Measurements from ENCODE around the gene ABCC9. TPM values are rescaled to one million over a fixed set of nuclear protein-coding genes. Genes with fewer than 3 reads are reported as not detected.

The ABCC9 gene
- polyA plus RNA-seq, 1 of the 3 experiments (the other 2 are of a cell fraction): 0.02 TPM

GRCh38 chr12:21918456-21918855, 22.8 kb downstream of the ABCC9 start:
- ChIA-PET CTCF (interaction anchor here (0.5 to 1.3 kb wide), 2 partner anchors 71 to 161 kb away, joined by 4 read pairs; no protein-coding TSS in a partner anchor), POLR2A (no interaction called here)

More at GRCh38 chr12:21918456-21918855, 22.8 kb downstream of the ABCC9 start:
- no peaks in the 10 kb centered on the region for H3K4me1 ChIP-seq (ENCODE audit: control insufficient read depth in 1 of 2, insufficient read depth in 2 of 2, low read depth in 1 of 2, low read length in 1 of 2)
- no peaks in the 10 kb centered on the region for H3K36me3 ChIP-seq (replicated peaks in 1 of 2; ENCODE audit: control insufficient read depth in 1 of 2, insufficient read depth in 2 of 2, low read length in 1 of 2)
- TF ChIP-seq TEAD4 (IDR thresholded peaks at IDR 0.05; ENCODE audit: borderline replicate concordance, insufficient read depth) (no peak), ELF1 (IDR thresholded peaks at IDR 0.05) (no peak), REST (IDR thresholded peaks at IDR 0.05; ENCODE audit: low read depth, low read length) (no peak), NRF1 (IDR thresholded peaks at IDR 0.05; ENCODE audit: low read depth, low read length) (no peak), RCOR1 (IDR thresholded peaks at IDR 0.05; ENCODE audit: low read length) (no peak), RFX5 (IDR thresholded peaks at IDR 0.05; ENCODE audit: low read length) (no peak), NFIC (IDR thresholded peaks at IDR 0.05; ENCODE audit: borderline replicate concordance) (no peak), GABPA (IDR thresholded peaks at IDR 0.05; ENCODE audit: low read depth) (no peak), EZH2phosphoT487 (IDR thresholded peaks at IDR 0.05; ENCODE audit: borderline replicate concordance, low read depth) (no peak), SMC3 (IDR thresholded peaks at IDR 0.05; ENCODE audit: low read depth, low read length) (no peak), ZBTB33 (IDR thresholded peaks at IDR 0.05; ENCODE audit: borderline replicate concordance, low read depth) (no peak), TAF1 (IDR thresholded peaks at IDR 0.05; ENCODE audit: borderline replicate concordance, low read depth, low read length) (no peak), POLR2AphosphoS5 (IDR thresholded peaks at IDR 0.05; ENCODE audit: low read depth, low read length) (no peak), CHD2 (IDR thresholded peaks at IDR 0.05; ENCODE audit: low read length, partially characterized antibody) (no peak), MXI1 (IDR thresholded peaks at IDR 0.05; ENCODE audit: low read depth, low read length) (no peak), MEF2A (IDR thresholded peaks at IDR 0.05; ENCODE audit: borderline replicate concordance, low read depth) (no peak)
- TF ChIP-seq, protein P1, sequence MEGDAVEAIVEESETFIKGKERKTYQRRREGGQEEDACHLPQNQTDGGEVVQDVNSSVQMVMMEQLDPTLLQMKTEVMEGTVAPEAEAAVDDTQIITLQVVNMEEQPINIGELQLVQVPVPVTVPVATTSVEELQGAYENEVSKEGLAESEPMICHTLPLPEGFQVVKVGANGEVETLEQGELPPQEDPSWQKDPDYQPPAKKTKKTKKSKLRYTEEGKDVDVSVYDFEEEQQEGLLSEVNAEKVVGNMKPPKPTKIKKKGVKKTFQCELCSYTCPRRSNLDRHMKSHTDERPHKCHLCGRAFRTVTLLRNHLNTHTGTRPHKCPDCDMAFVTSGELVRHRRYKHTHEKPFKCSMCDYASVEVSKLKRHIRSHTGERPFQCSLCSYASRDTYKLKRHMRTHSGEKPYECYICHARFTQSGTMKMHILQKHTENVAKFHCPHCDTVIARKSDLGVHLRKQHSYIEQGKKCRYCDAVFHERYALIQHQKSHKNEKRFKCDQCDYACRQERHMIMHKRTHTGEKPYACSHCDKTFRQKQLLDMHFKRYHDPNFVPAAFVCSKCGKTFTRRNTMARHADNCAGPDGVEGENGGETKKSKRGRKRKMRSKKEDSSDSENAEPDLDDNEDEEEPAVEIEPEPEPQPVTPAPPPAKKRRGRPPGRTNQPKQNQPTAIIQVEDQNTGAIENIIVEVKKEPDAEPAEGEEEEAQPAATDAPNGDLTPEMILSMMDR (IDR thresholded peaks at IDR 0.05): no peak
- no peak overlapping the region for H3K27ac ChIP-seq (ENCODE audit: low read depth in 2 of 2, low read length in 1 of 2)
- H3K4me2 ChIP-seq: no peak overlapping the region
- H3K9me3 ChIP-seq: no peaks in the 10 kb centered on the region
- H3K27me3 ChIP-seq (ENCODE audit: insufficient read depth): no peaks in the 10 kb centered on the region
- no peak overlapping the region for H3K4me3 ChIP-seq (ENCODE audit: low read depth in 2 of 2, low read length in 1 of 2)
- no peaks in the 10 kb centered on the region for H3K9me2 ChIP-seq
- H2AFZ ChIP-seq (ENCODE audit: low read depth): no peak overlapping the region
- DNase-seq: no peak
- WGBS (ENCODE audit: low lambda C conversion rate): 1% methylated on average over 3 of the region's 3 CpGs
- no peaks in the 10 kb centered on the region for H3K79me2 ChIP-seq (ENCODE audit: insufficient read depth)
- H3K9ac ChIP-seq: no peak overlapping the region
- no peaks in the 10 kb centered on the region for H3F3A ChIP-seq (replicated peaks; ENCODE audit: insufficient read depth)
- no peaks in the 10 kb centered on the region for H4K20me1 ChIP-seq (ENCODE audit: insufficient read depth)
